ENCODE results near the gene KSR1. TPM values are rescaled to one million over a fixed set of nuclear protein-coding genes. Genes with fewer than 3 reads are reported as not detected.

KSR1 gene
- total RNA-seq, 4 donors from 2014 or later = 21.9 to 34.1 (median 29.0) TPM

DNA sequence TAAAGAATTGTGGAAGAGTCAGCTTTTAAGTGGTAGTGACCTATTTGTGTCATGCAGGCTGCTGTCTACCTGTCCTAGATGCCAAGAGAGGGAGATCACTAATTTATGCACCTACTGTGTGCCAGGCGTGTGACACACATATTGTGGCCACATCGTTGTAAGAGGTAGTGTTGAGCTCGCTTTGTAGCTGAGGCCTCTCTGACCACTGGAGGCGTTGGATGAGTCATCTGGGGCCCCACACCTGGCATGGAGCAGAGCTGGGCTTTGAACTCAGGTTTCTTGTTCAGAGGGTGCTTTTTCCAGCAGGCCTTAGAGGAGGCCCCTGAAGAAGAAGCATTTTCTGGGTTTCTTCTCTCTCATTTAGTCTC is 122.5 kb downstream of the KSR1 start:
- TF ChIP-seq, protein P1, sequence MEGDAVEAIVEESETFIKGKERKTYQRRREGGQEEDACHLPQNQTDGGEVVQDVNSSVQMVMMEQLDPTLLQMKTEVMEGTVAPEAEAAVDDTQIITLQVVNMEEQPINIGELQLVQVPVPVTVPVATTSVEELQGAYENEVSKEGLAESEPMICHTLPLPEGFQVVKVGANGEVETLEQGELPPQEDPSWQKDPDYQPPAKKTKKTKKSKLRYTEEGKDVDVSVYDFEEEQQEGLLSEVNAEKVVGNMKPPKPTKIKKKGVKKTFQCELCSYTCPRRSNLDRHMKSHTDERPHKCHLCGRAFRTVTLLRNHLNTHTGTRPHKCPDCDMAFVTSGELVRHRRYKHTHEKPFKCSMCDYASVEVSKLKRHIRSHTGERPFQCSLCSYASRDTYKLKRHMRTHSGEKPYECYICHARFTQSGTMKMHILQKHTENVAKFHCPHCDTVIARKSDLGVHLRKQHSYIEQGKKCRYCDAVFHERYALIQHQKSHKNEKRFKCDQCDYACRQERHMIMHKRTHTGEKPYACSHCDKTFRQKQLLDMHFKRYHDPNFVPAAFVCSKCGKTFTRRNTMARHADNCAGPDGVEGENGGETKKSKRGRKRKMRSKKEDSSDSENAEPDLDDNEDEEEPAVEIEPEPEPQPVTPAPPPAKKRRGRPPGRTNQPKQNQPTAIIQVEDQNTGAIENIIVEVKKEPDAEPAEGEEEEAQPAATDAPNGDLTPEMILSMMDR (IDR thresholded peaks at IDR 0.05; ENCODE audit: low read depth) = no peak

DNA sequence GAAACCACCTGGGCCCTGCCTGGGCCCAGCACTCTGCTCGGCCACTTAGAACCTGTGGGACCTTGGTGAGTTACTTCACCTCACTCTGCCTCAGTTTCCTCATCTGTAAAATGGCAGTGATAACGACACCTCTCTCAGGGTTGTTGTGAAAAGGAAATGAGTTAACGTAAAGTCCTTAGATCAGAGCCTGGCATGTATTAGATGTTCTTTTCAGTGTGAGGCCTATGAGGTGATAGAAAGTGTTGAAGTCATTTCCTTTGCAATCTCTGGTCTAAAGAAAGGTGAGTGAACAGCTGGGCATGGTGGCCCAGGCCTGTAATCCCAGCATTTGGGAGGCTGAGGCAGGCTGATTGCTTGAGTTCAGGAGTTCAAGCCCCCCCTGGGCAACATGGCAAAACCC is 123.1 kb downstream of the KSR1 start:
- TF ChIP-seq, protein P1 (IDR thresholded peaks at IDR 0.05; ENCODE audit: low read depth) = no peak

DNA sequence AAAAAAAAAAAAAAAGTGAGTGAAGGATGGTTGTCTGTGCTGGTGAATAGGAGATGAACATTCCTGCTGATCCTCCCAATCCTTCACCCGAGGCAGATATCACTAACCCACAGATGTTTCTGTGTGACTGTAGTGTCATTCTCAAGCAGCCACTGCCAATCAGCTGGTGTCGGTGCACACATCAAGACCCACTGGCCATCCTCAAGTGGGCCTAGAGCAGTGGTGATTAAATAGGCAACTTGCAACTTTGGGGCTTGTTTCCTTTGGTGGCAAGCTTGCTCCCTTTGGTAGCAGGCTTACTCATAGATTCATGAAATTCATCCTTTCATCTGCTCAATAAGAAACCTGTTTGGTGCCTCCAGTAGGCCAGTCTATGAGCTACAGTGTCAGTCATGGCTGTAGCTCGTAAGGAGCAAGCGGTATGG is 123.7 kb downstream of the KSR1 start:
- TF ChIP-seq, protein P1 (IDR thresholded peaks at IDR 0.05; ENCODE audit: low read depth) = no peak

DNA sequence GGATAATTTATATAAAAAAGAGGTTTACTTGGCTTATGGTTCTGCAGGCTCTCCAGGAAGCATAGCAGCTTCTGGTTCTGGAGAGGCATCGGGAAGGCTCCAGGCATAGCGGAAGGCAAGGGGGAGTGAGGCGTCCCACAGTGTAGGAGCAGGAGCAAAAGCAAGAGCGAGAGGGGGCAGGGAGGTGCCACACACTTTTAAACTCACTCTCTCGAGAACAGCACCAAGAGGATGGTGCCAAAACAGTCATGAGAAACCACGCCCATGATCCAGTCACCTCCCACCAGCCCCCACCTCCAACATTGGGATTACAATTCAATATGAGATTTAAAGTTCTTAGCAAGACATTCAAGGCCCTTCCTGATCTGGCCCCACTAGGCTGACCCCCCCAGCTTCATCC is 124.8 kb downstream of the KSR1 start:
- TF ChIP-seq, protein P1 (IDR thresholded peaks at IDR 0.05; ENCODE audit: low read depth) = no peak

DNA sequence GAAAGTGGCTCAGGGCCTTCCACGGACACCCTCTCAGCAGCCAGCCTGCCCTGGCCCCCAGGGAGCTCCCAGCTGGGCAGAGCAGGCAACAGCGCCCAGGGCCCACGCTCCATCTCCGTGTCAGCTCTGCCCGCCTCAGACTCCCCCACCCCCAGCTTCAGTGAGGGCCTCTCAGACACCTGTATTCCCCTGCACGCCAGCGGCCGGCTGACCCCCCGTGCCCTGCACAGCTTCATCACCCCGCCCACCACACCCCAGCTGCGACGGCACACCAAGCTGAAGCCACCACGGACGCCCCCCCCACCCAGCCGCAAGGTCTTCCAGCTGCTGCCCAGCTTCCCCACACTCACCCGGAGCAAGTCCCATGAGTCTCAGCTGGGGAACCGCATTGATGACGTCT is 126.4 kb downstream of the KSR1 start:
- TF ChIP-seq, protein P1 (IDR thresholded peaks at IDR 0.05; ENCODE audit: low read depth) = no peak

DNA sequence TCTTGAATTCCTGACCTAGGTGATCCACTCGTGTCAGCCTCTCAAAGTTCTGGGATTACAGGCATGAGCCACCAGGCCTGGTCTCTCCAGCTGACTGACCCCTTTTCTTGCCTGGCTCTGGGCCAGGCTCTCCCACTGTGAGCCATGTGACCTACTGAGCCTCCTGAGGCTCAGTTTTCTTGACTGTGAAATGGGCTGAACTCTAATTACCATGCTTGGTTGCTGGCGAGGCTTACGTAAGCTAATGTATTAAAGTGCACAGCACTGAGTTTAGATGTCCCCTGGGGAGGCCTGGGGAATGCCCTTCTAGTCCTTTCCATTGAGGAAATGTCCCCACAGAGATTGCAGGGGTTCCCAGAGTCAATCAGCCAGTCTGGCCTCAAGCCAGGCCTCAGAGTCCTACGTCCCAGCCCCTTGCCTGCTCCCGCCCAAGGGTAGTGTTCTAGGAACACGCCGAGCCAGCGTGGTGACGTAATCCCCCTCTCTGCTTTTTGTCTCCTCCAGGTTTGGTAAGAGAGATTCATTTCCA is 129.0 kb downstream of the KSR1 start:
- TF ChIP-seq, protein P1 (IDR thresholded peaks at IDR 0.05; ENCODE audit: low read depth) = no peak

DNA sequence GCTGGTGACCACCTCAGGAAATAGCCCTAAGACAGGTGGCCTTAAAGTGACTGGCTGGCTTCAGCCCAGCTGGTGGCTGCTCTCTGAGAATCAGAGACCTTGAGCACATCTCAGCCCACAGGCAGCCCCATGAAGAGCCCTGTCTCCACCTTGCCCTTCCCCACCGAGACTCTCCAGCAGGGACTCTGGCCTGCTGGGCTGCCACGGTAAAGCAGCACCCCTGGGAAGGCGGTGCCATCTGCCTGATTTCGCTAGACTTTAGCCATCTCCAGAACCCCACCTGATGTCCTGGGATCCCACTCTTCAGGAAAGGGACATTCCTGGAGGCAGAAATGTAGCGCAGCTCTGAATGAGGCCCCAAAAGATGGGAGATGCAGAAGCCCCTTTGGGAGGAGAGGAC is 129.5 kb downstream of the KSR1 start:
- TF ChIP-seq, protein P1 (IDR thresholded peaks at IDR 0.05; ENCODE audit: low read depth) = no peak
